Liver (tissue), 9 donors: ENCODE results near the gene HOXD11. TPM values are rescaled to one million over a fixed set of nuclear protein-coding genes. Genes with fewer than 3 reads are reported as not detected.

Source experiments
- DNase-seq: peaks from one replicate; pipeline ENCODE4 v3.0.0-alpha.2; 2017; ENCODE audit warnings: low spot score
- H3K27ac ChIP-seq, 2 donors: one replicate each; pipeline ENCODE4 v1.7.0; 2013; ENCODE audit warnings: inconsistent platforms in 2 of 2, low read length in 2 of 2, control low read depth in 1 of 2, low read depth in 1 of 2, mild to moderate bottlenecking in 1 of 2
- H3K27me3 ChIP-seq, 4 donors: one replicate each; pipeline versions ENCODE4 v1.6.1 to v1.7.0; 2013; ENCODE audit warnings: low read length in 3 of 4, inconsistent platforms in 1 of 4, mild to moderate bottlenecking in 1 of 4, moderate library complexity in 1 of 4; ENCODE audit not compliant: control insufficient read depth in 4 of 4, insufficient read depth in 4 of 4
- H3K36me3 ChIP-seq, 4 donors: one replicate each; pipeline versions ENCODE4 v1.6.1 to v1.7.0; 2013; ENCODE audit warnings: low read length in 3 of 4, mild to moderate bottlenecking in 3 of 4, low read depth in 1 of 4, moderate library complexity in 1 of 4; ENCODE audit not compliant: control insufficient read depth in 4 of 4, insufficient read depth in 3 of 4
- H3K4me1 ChIP-seq, 4 donors: one replicate each; pipeline versions ENCODE4 v1.6.1 to v1.7.0; 2013; ENCODE audit warnings: low read length in 3 of 4, mild to moderate bottlenecking in 3 of 4, moderate library complexity in 1 of 4; ENCODE audit not compliant: control insufficient read depth in 4 of 4, insufficient read depth in 4 of 4
- H3K4me3 ChIP-seq, 3 donors: one replicate each; pipeline versions ENCODE4 v1.6.1 to v1.7.0; 2013; ENCODE audit warnings: low read length in 3 of 3, control low read depth in 1 of 3, low read depth in 1 of 3, mild to moderate bottlenecking in 1 of 3
- H3K9ac ChIP-seq, 2 donors: one replicate each; pipeline ENCODE4 v1.7.0; 2013; ENCODE audit warnings: low read length in 2 of 2, mild to moderate bottlenecking in 2 of 2, moderate library complexity in 2 of 2, control low read depth in 1 of 2, low read depth in 1 of 2
- H3K9me3 ChIP-seq, 4 donors: one replicate each; pipeline versions ENCODE4 v1.6.1 to v1.7.0; 2013; ENCODE audit warnings: low read length in 3 of 4; ENCODE audit not compliant: control insufficient read depth in 4 of 4
- ATF3 ChIP-seq: IDR thresholded peaks from 2 replicates; pipeline ENCODE4 v1.6.1; 2016; ENCODE audit warnings: antibody characterized with exemption
- CTCF ChIP-seq: fragments of 150-350 bp; IDR thresholded peaks from 2 replicates; pipeline ENCODE4 v1.5.1; 2017; ENCODE audit warnings: improper control_type of control experiment, low read depth, low read length; ENCODE audit not compliant: missing input control
- FOXA1 ChIP-seq: IDR thresholded peaks from 2 replicates; pipeline ENCODE4 v1.6.1; 2016; ENCODE audit warnings: antibody characterized with exemption
- FOXA2 ChIP-seq: IDR thresholded peaks from 2 replicates; pipeline ENCODE4 v1.6.1; 2016; ENCODE audit warnings: antibody characterized with exemption
- GABPA ChIP-seq, 2 donors: IDR thresholded peaks in 1 of 2; conservative IDR thresholded peaks in 1 of 2; 2 replicates each; pipeline ENCODE4 v1.6.1; 2016; ENCODE audit warnings: antibody characterized with exemption in 2 of 2, mild to moderate bottlenecking in 1 of 2, moderate library complexity in 1 of 2
- HNF4A ChIP-seq, 2 donors: conservative IDR thresholded peaks; 2 replicates each; pipeline ENCODE4 v1.6.1; 2016; ENCODE audit warnings: antibody characterized with exemption in 2 of 2, mild to moderate bottlenecking in 2 of 2
- HNF4G ChIP-seq: IDR thresholded peaks from 2 replicates; pipeline ENCODE4 v1.6.1; 2016; ENCODE audit warnings: antibody characterized with exemption
- JUND ChIP-seq, 2 donors: IDR thresholded peaks; 2 replicates each; pipeline ENCODE4 v1.6.1; 2016; ENCODE audit warnings: antibody characterized with exemption in 2 of 2
- MAX ChIP-seq: IDR thresholded peaks from 2 replicates; pipeline ENCODE4 v1.6.1; 2016; ENCODE audit warnings: antibody characterized with exemption
- RAD21 ChIP-seq, 2 donors: IDR thresholded peaks; 2 replicates each; pipeline ENCODE4 v1.6.1; 2016; ENCODE audit warnings: antibody characterized with exemption in 2 of 2, mild to moderate bottlenecking in 2 of 2
- REST ChIP-seq: IDR thresholded peaks from 2 replicates; pipeline ENCODE4 v1.6.1; 2016; ENCODE audit warnings: antibody characterized with exemption, mild to moderate bottlenecking
- RXRA ChIP-seq, 2 donors: IDR thresholded peaks; 2 replicates each; pipeline ENCODE4 v1.6.1; 2017 to 2018; ENCODE audit warnings: antibody characterized with exemption in 2 of 2, mild to moderate bottlenecking in 1 of 2
- SP1 ChIP-seq: IDR thresholded peaks from 2 replicates; pipeline ENCODE4 v1.6.1; 2018; ENCODE audit warnings: antibody characterized with exemption, mild to moderate bottlenecking
- TAF1 ChIP-seq: conservative IDR thresholded peaks from 2 replicates; pipeline ENCODE4 v1.6.1; 2016; ENCODE audit warnings: antibody characterized with exemption, mild to moderate bottlenecking
- YY1 ChIP-seq: IDR thresholded peaks from 2 replicates; pipeline ENCODE4 v1.6.1; 2016; ENCODE audit warnings: antibody characterized with exemption, mild to moderate bottlenecking
- ZBTB33 ChIP-seq: IDR thresholded peaks from 2 replicates; pipeline ENCODE4 v1.6.1; 2016; ENCODE audit warnings: antibody characterized with exemption
- WGBS: extraction: QIAGEN DNeasy Blood & Tissue Kit; methylation state at CpG from one replicate; pipeline ENCODE4 v1.1.7; 2013; 5-methylcytosine and 5-hydroxymethylcytosine counted together
- polyA plus RNA-seq, 2 donors: library from polyadenylated mRNA; stranded (reverse) in 1 of 2; unstranded in 1 of 2; fragments of 200-250 nt in 1 of 2; fragments of >200 nt in 1 of 2; fragmentation: Nextera tagmentation in 1 of 2; extraction: Ambion mirVana in 1 of 2; gene quantifications; one replicate each; pipeline versions ENCODE4 v1.2.1 to v1.2.3, GENCODE V29; 2013 to 2015
- total RNA-seq, 2 donors: library from RNA; depleted of rRNA; stranded (reverse); fragments of >200 nt; gene quantifications; one replicate each; pipeline ENCODE4 v1.2.3, GENCODE V29; 2014
- donor health status: healthy.
- donor health status: healthy.
- donor health status: healthy.
- donor health status: healthy.
- donor health status: healthy.

Gene HOXD11
- total and polyA plus RNA-seq, 4 donors, result not detected

- no peak for TF ChIP-seq FOXA2
- TF ChIP-seq RAD21 (IDR thresholded peaks at IDR 0.05), result no peak
- TF ChIP-seq GABPA (IDR thresholded peaks at IDR 0.05 in 1 of 2, conservative IDR thresholded peaks at IDR 0.05 in 1 of 2), result no peak
- no peak for TF ChIP-seq FOXA1
- no peak for TF ChIP-seq SP1
- TF ChIP-seq TAF1, result no peak
- no peak for TF ChIP-seq HNF4G
- no peak for TF ChIP-seq CTCF
- TF ChIP-seq JUND (IDR thresholded peaks at IDR 0.05), result no peak
- no peak for TF ChIP-seq YY1
- no peak for TF ChIP-seq ZBTB33
- no peak for TF ChIP-seq ATF3
- TF ChIP-seq REST, result no peak
- no peak for TF ChIP-seq HNF4A (conservative IDR thresholded peaks at IDR 0.05)
- no peak for TF ChIP-seq MAX
- no peak for TF ChIP-seq RXRA (IDR thresholded peaks at IDR 0.05)
- H3K27ac ChIP-seq, result no peak overlapping the region
- H3K36me3 ChIP-seq, result no peaks in the 10 kb centered on the region
- no peaks in the 10 kb centered on the region for H3K9me3 ChIP-seq
- H3K4me3 ChIP-seq, result no peak overlapping the region
- H3K27me3 ChIP-seq, result peaks cover 10 to 34% (median 21%) of the 10 kb centered on the region in 4 donors
- WGBS, result 13% methylated on average over 22 of the region's 22 CpGs
- no peak overlapping the region for H3K9ac ChIP-seq
- H3K4me1 ChIP-seq, result peaks cover 0 to 8% (median 3%) of the 10 kb centered on the region in 4 donors
- no peak for DNase-seq
These were observed 42.4 kb downstream of the HOXD11 start for GRCh38 chr2:176149481-176149938.
